A549 treated with dexamethasone at 1 μM for 4 hours (cell line): ENCODE data around the gene FAM229B. TPM values are rescaled to one million over a fixed set of nuclear protein-coding genes. Genes with fewer than 3 reads are reported as not detected.

Experiments used
- total RNA-seq: library from RNA; stranded (reverse); fragments of 200-300 nt; extraction: Qiagen RNA extraction; gene quantifications from 5 replicates; pipeline ENCODE4 v1.2.3, GENCODE V29; 2022

Gene FAM229B
- total RNA-seq = 6.4 to 9.3 TPM (median 8.1 TPM) in 5 replicates

GRCh38 chr6:112087136-112087911, at the start of gene FAM229B, which contains the start of gene TUBE1:
Gene FAM229B (plus strand): TSS chr6:112087591. CDS start chr6:112099284, 11,693 bp downstream.
Gene TUBE1 (minus strand): TSS chr6:112087482. CDS start chr6:112087434, 48 bp downstream.

GRCh38 chr6:112054001-112054400, 33.4 kb upstream of the FAM229B start, which contains the start of gene CCN6:
Gene CCN6 (plus strand): TSS chr6:112054104. CDS start chr6:112054358, 254 bp downstream.

Other genes with a start within 250 kb of the FAM229B start
- gene FYN, start 214.1 kb upstream of the FAM229B start, total RNA-seq = 3.9 to 6.9 TPM (median 4.7 TPM) in 5 replicates
- not detected in 5 replicates for gene CCN6, start 33.5 kb upstream of the FAM229B start, total RNA-seq
- 4.8 to 9.4 TPM (median 6.2 TPM) in 5 replicates for gene TUBE1, start 109 bp upstream of the FAM229B start, total RNA-seq
- 1.3 to 1.9 TPM (median 1.4 TPM) in 5 replicates for gene LAMA4, start 167.0 kb downstream of the FAM229B start, total RNA-seq